ENCODE results near the gene VPS39.

DNA sequence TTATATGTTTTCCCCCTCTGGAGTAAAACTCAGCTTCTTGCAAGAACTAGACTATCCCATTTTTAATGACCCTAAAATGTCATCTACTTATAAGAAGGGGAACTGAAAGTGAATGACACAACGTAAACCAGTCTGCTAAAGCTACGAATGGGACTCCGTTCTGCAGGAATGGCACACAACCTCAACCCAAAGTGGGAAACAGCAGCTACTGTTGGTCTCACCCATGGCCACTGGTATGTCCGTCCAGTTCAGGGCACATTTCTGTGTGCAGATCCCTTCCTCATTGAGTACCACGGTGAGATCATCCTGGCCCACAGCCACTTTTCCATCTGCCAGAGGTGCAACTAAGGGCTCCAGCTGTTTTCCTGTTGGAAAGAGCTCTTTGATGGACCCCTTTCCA is 23.8 kb downstream of the VPS39 start:
- TF ChIP-seq, protein P1, sequence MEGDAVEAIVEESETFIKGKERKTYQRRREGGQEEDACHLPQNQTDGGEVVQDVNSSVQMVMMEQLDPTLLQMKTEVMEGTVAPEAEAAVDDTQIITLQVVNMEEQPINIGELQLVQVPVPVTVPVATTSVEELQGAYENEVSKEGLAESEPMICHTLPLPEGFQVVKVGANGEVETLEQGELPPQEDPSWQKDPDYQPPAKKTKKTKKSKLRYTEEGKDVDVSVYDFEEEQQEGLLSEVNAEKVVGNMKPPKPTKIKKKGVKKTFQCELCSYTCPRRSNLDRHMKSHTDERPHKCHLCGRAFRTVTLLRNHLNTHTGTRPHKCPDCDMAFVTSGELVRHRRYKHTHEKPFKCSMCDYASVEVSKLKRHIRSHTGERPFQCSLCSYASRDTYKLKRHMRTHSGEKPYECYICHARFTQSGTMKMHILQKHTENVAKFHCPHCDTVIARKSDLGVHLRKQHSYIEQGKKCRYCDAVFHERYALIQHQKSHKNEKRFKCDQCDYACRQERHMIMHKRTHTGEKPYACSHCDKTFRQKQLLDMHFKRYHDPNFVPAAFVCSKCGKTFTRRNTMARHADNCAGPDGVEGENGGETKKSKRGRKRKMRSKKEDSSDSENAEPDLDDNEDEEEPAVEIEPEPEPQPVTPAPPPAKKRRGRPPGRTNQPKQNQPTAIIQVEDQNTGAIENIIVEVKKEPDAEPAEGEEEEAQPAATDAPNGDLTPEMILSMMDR (optimal IDR thresholded peaks at IDR 0.05 in 1 of 3, IDR thresholded peaks at IDR 0.05 in 1 of 3, conservative IDR thresholded peaks at IDR 0.05 in 1 of 3; ENCODE audit: extremely low read depth in 1 of 3, insufficient read depth in 2 of 3, low read length in 3 of 3) = no peak
- TF ChIP-seq EZH2 (IDR thresholded peaks at IDR 0.05; ENCODE audit: low read length) = no peak
